IMR-90 (cell line): ENCODE data around the gene EHMT1.

Experiments
- BHLHE40 ChIP-seq: fragments of 150-350 bp; IDR thresholded peaks from 2 replicates; pipeline ENCODE4 v1.6.1; 2016; ENCODE audit warnings: mild to moderate bottlenecking, low read depth, low read length
- CTCF ChIP-seq: conservative IDR thresholded peaks from 2 replicates; pipeline ENCODE4 v1.5.1; 2012; ENCODE audit warnings: mild to moderate bottlenecking, low read depth, low read length, improper control_type of control experiment
- MAFK ChIP-seq: IDR thresholded peaks from 2 replicates; pipeline ENCODE4 v1.6.1; 2012; ENCODE audit warnings: low read depth, low read length, improper control_type of control experiment
- MXI1 ChIP-seq: IDR thresholded peaks from 2 replicates; pipeline ENCODE4 v1.6.1; 2012; ENCODE audit warnings: low read depth, mild to moderate bottlenecking, low read length, moderate library complexity, borderline replicate concordance
- POLR2A ChIP-seq: IDR thresholded peaks from 2 replicates; pipeline ENCODE4 v1.6.1; 2012; ENCODE audit warnings: mild to moderate bottlenecking, low read depth, low read length
- RCOR1 ChIP-seq: IDR thresholded peaks from 2 replicates; pipeline ENCODE4 v1.6.1; 2012; ENCODE audit warnings: mild to moderate bottlenecking, low read length, improper control_type of control experiment; ENCODE audit not compliant: insufficient replicate concordance
- RFX5 ChIP-seq: IDR thresholded peaks from 2 replicates; pipeline ENCODE4 v1.8.0; 2012; ENCODE audit warnings: low read depth, mild to moderate bottlenecking, low read length, moderate library complexity
- SMC3 ChIP-seq: fragments of 150-350 bp; IDR thresholded peaks from 2 replicates; pipeline ENCODE4 v1.6.1; 2016; ENCODE audit warnings: low read depth, mild to moderate bottlenecking, antibody characterized with exemption, low read length, moderate library complexity

DNA sequence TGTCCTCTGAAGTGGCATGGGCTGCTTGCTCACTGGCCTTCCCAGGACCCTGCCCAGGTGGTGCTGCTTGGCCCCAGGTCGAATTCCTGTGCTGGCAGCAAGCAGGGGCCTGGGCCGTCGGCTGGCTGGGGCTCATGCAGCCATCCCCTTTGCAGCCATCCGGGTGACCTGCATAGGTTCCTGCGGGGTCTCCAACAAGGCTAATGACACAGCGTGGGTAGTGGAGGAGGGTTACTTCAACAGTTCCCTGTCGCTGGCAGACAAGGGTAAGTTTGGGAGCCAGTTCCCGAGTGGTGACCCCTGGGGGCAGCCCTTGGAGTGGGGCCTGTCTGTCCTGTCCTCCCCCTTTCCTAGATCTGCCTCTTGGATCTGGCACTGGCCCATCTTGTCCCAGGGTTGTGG, 6.1 kb upstream of the EHMT1 start:
- TF ChIP-seq CTCF (no peak), POLR2A (no peak), MXI1 (no peak), RCOR1 (no peak), SMC3 (no peak), RFX5 (no peak), MAFK (no peak), BHLHE40 (no peak)
